Measurements from ENCODE around the gene MRPL9. TPM values are rescaled to one million over a fixed set of nuclear protein-coding genes. Genes with fewer than 3 reads are reported as not detected.

The MRPL9 gene
- total RNA-seq, 2 donors from 2014 or later: 32.7 to 38.9 TPM

- Histone ChIP-seq H3K4me3 (no peak overlapping the region), H3K4me1 (peaks cover 0 to 3% of the 10 kb centered on the region in 2 donors), H3K27me3 (no peaks in the 10 kb centered on the region), H3K36me3 (no peaks in the 10 kb centered on the region), H3K9me3 (no peaks in the 10 kb centered on the region), H3K27ac (no peak overlapping the region)
- TF ChIP-seq CTCF (IDR thresholded peaks at IDR 0.05): no peak
- no peak for DNase-seq (ENCODE audit: low spot score)
Measured at GRCh38 chr1:151733126-151733525, 30.2 kb downstream of the MRPL9 start.

GRCh38 chr1:151729966-151730291, 33.4 kb downstream of the MRPL9 start:
- no peak for DNase-seq (ENCODE audit: low spot score)
- no peak overlapping the region for H3K27ac ChIP-seq
- H3K27me3 ChIP-seq: no peaks in the 10 kb centered on the region
- H3K9me3 ChIP-seq: no peaks in the 10 kb centered on the region
- peaks cover 0 to 8% of the 10 kb centered on the region in 2 donors for H3K4me1 ChIP-seq
- TF ChIP-seq CTCF (IDR thresholded peaks at IDR 0.05): no peak
- no peaks in the 10 kb centered on the region for H3K36me3 ChIP-seq
- H3K4me3 ChIP-seq: no peak overlapping the region

GRCh38 chr1:151729157-151729965, 33.9 kb downstream of the MRPL9 start:
- Histone ChIP-seq H3K36me3 (no peaks in the 10 kb centered on the region), H3K4me3 (no peak overlapping the region), H3K27ac (peak overlapping the region in 1 of 2 donors; percentile 75), H3K9me3 (no peaks in the 10 kb centered on the region), H3K4me1 (peaks cover 0 to 8% of the 10 kb centered on the region in 2 donors), H3K27me3 (no peaks in the 10 kb centered on the region)
- no peak for TF ChIP-seq CTCF (IDR thresholded peaks at IDR 0.05)
- no peak for DNase-seq (ENCODE audit: low spot score)

GRCh38 chr1:151728151-151729054, 34.9 kb downstream of the MRPL9 start:
- no peak for DNase-seq (ENCODE audit: low spot score)
- peaks cover 0 to 8% of the 10 kb centered on the region in 2 donors for H3K4me1 ChIP-seq
- H3K9me3 ChIP-seq: no peaks in the 10 kb centered on the region
- peak overlapping the region; percentile 58 to 75 for H3K27ac ChIP-seq
- no peak for TF ChIP-seq CTCF (IDR thresholded peaks at IDR 0.05)
- no peaks in the 10 kb centered on the region for H3K27me3 ChIP-seq
- H3K36me3 ChIP-seq: no peaks in the 10 kb centered on the region
- H3K4me3 ChIP-seq: peak overlapping the region in 1 of 2 donors; percentile 13

- DNase-seq (ENCODE audit: low spot score): no peak
- Histone ChIP-seq H3K9me3 (no peaks in the 10 kb centered on the region), H3K27me3 (no peaks in the 10 kb centered on the region), H3K36me3 (no peaks in the 10 kb centered on the region), H3K4me3 (no peak overlapping the region), H3K4me1 (peaks cover 0 to 33% of the 10 kb centered on the region in 2 donors), H3K27ac (no peak overlapping the region)
- TF ChIP-seq CTCF (IDR thresholded peaks at IDR 0.05): no peak
Measured at GRCh38 chr1:151723726-151724370, 39.4 kb downstream of the MRPL9 start.

All from right atrium auricular region (tissue), 2 donors.